GM19099 (cell line): ENCODE results near the gene TIMM22.

ENCODE experiments used
- POLR2A ChIP-seq: IDR thresholded peaks from 3 replicates; pipeline ENCODE4 v1.6.1; 2011; ENCODE audit warnings: low read depth; ENCODE audit not compliant: insufficient read length; ENCODE audit errors: extremely low read depth

TIMM22 gene

DNA sequence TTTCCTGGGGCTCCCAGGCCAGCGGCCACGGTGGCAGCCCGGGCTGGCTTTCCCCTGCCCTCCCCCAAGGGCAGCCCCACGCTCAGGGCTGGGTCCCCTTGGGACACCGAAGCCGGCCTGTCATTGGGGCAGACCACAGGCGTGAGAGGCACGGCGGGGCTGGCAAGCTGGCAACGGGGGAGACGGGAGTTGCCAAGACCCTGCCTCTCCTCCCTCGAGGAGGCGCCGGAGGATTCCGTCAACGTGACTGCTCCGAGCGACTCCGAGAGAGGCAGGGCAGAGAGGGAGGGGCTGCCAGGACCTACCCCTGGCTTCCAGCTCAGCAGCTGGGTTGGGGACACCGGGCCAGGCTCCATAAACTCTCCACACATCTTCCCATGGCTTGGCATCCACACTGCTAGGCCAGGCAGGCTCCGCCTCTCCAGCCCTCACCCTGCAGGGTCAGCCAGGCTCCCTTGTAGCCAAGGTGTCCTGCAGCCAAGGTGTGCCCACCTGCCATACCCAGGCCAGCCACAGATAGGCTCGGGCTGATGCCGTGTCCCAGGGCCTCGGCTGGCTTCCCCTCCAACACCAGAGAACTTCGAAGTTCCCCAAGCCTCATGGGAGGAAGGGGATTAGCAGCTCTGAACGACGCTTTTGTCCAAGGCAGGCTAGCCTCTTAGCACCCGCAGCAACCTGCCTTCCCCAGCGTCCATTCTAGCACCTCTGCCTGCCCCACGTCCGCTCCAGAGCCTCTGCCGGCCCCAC lies 25.5 kb downstream of the TIMM22 start:
- TF ChIP-seq POLR2A = no peak

- no peak for TF ChIP-seq POLR2A
These were observed 27.1 kb downstream of the TIMM22 start for GRCh38 chr17:1024076-1024475.

- TF ChIP-seq POLR2A = no peak
These were observed 29.0 kb downstream of the TIMM22 start for GRCh38 chr17:1025733-1026598.

DNA sequence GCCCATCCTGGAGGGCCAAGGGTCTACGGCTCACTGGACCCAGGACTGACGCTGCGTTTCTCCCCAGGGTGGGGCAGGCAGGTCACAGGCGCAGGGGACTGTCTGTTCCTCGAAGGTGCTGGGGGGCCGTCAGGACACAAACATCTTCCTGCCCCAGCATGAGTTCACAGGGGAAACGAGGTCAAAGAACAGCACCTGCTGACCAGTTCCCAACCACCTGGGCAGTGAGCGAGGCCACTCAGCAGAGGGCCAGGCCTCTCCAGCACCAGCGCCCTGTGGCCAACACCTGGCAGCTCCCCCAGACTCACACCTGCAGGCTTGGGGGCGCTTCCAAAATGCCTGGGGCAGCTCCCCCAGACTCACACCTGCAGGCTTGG lies 29.7 kb downstream of the TIMM22 start:
- TF ChIP-seq POLR2A = no peak

DNA sequence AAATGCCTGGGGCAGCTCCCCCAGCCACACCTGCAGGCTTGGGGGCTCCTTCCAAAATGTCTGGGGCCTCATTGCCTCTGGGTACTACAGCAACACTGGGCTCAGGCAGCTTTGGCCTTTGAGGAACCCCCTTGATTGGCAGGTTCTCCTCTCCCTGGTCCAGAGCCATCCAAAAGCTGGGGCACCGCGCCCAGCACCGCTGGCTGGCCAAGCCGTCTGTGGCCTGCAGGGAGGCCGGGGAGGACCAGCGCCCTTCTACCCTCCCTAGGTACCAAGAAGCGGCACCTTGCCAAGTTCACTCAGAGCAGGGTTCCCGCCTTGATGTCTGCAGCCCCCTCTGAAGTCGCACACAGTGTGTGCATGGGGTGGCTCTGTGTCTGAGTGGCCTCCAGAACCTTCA lies 30.1 kb downstream of the TIMM22 start:
- TF ChIP-seq POLR2A = no peak

DNA sequence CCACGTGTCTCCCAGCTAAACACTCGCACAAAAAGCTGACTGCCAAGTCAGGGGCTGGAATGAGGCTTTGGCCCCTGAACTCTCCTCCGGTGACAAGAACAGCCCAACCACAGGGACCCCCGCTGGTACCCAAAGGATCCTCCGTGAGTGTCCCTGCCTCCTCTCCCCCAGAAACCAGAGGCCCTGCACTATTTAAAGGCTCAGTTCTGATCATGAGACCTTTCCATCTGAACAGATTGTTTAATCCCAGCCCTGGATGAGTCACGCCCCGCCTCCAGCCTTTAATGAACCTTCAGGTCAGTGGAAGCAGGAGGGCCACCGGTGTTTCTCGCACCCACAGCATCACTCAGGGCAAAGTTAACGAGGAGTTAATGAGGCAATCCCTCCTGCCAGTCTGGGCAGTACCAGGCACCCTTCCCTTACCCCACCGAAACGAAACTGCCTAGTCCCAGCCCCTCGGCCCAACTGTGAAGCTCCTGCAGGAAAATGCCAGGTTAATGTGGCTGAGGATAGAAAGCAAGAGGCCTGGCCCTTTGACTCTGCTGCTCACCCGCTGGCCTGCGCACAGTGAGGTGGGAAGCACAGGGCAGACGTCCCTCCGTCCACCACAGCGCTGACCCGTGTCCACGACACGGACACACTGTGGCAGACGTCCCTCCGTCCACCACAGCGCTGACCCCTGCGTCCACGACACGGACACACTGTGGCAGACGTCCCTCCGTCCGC lies 32.4 kb downstream of the TIMM22 start:
- no peak for TF ChIP-seq POLR2A

- TF ChIP-seq POLR2A = no peak
These were observed 33.2 kb downstream of the TIMM22 start for GRCh38 chr17:1029922-1030644.

GRCh38 chr17:1030684-1031532 lies 34.0 kb downstream of the TIMM22 start:
- no peak for TF ChIP-seq POLR2A

DNA sequence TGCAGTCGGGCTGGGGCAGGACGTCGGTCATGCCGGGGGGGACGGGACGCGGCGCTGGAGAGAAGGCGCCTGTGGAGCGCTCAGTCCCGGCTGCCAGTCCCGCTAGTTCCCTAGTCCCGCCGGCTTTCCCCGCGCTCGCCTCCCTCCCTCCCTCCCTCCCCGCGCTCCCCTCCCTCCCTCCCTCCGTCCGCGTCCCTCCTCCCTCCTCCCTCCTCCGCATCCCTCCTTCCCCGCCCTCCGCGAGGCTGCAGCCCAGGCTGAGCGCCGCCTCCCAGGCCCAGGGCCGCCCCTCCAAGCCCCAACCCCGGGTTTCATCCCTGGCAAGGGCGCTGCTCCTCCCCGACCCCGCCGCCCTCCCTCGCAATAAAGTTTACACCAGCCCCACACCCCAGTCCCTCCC lies 34.8 kb downstream of the TIMM22 start:
- TF ChIP-seq POLR2A = no peak

DNA sequence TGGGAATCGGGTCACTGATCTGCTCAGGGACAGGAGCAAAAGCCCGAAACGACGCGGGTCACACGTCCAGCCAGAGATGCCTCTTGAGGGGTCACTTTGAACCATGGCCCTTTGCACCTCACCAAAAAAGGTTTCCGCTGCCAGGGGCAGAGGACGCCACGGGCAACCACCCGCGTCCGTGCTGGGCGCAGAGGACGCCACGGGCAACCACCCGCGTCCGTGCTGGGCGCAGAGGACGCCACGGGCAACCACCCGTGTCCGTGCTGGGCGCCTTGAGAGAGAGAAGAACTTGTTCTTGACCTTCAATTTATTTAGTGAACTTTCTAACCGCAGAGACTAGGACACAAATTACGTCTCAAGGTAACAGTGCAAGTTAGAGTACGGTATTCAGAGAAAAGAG lies 35.5 kb downstream of the TIMM22 start:
- no peak for TF ChIP-seq POLR2A

GRCh38 chr17:1033503-1033902 lies 36.6 kb downstream of the TIMM22 start:
- no peak for TF ChIP-seq POLR2A

- no peak for TF ChIP-seq POLR2A
These were observed 37.8 kb downstream of the TIMM22 start for GRCh38 chr17:1034652-1035210.

GRCh38 chr17:1035546-1036170 lies 38.7 kb downstream of the TIMM22 start:
- no peak for TF ChIP-seq POLR2A
